ENCODE results near the gene ARHGEF33.

ARHGEF33 gene

GRCh38 chr2:39022642-39023235, 133.1 kb downstream of the ARHGEF33 start:
- no peak for DNase-seq

- DNase-seq, result no peak
Measured at GRCh38 chr2:39023649-39024048, 134.0 kb downstream of the ARHGEF33 start.

- no peak for DNase-seq
Measured at GRCh38 chr2:39024833-39025232, 135.2 kb downstream of the ARHGEF33 start.

Measured in NCI-H510A treated with DMSO at 0.1 percent for 48 hours (cell line).